K562 treated with DMSO at 1 percent for 4 hours (cell line): ENCODE results near the gene NANOG. TPM values are rescaled to one million over a fixed set of nuclear protein-coding genes. Genes with fewer than 3 reads are reported as not detected.

Source experiments
- total RNA-seq: library from RNA; unstranded; fragments of 300-600 nt; gene quantifications from 2 replicates; pipeline ENCODE4 v1.2.3, GENCODE V29; 2022; ENCODE audit not compliant: insufficient read depth

NANOG gene
- total RNA-seq = not detected in 2 replicates

GRCh38 chr12:7788884-7789528 lies at the start of gene NANOG:
NANOG (plus strand) TSS chr12:7789402; CDS start chr12:7789615, 213 bp downstream.

GRCh38 chr12:7747246-7747645 lies 42.0 kb upstream of the NANOG start, which contains the start of gene CLEC4C:
CLEC4C (minus strand) TSS chr12:7747375; CDS start chr12:7747348, 27 bp downstream.

Other genes starting within 250 kb of the NANOG start
- gene APOBEC1, start 123.5 kb upstream of the NANOG start, total RNA-seq = not detected in 2 replicates
- gene GDF3, start 93.6 kb upstream of the NANOG start, total RNA-seq = not detected in 2 replicates
- gene DPPA3, start 78.0 kb upstream of the NANOG start, total RNA-seq = not detected in 2 replicates
- not detected in 2 replicates for gene CLEC4C, start 42.0 kb upstream of the NANOG start, total RNA-seq
- not detected in 2 replicates for gene NANOGNB, start 24.2 kb upstream of the NANOG start, total RNA-seq
- 0.38 TPM in 1 of 2 replicates, not detected in the other for gene SLC2A14, start 83.5 kb downstream of the NANOG start, total RNA-seq
- gene SLC2A3, start 146.8 kb downstream of the NANOG start, total RNA-seq = 27.8 and 30.0 TPM in 2 replicates
- 3.4 and 6.2 TPM in 2 replicates for gene FOXJ2, start 243.3 kb downstream of the NANOG start, total RNA-seq